K562 (cell line): ENCODE data around the gene CDIPT. TPM values are rescaled to one million over a fixed set of nuclear protein-coding genes. Genes with fewer than 3 reads are reported as not detected.

ENCODE experiments used
- ATAC-seq: fragments of 200-7000 bp; cut with Tn5 transposase; 3 replicates; pipeline ENCODE4 v1.9.1; 2020; ENCODE audit warnings: moderate library complexity
- BruUV-seq: library from RNA; stranded (reverse); fragments of 400-500 nt; replicated peaks from 2 replicates; lab custom pipeline; 2021; lab: Mats Ljungman, UMichigan
- CTCF ChIA-PET: fragments of 300-600 bp; formaldehyde crosslinking; extraction: SDS; loops from one replicate; lab custom pipeline; 2021; ENCODE audit warnings: low intra/inter-chr PET ratio; lab: Yijun Ruan, JAX
- POLR2A ChIA-PET: fragments of 300-600, 350-650 bp; sonication (Branson Sonifier 250); formaldehyde crosslinking; extraction: SDS; loops from one replicate; lab custom pipeline; 2021; ENCODE audit warnings: antibody characterized with exemption, inconsistent platforms; lab: Yijun Ruan, JAX
- DNase-seq, 4 experiments: peaks; one replicate each; pipeline versions ENCODE4 v3.0.0 to v3.0.0-alpha.2; 2011 to 2018; ENCODE audit warnings: low spot score in 3 of 4, mixed read lengths in 3 of 4; ENCODE audit errors: extremely low read depth in 1 of 4
- FAIRE-seq: peaks from 2 replicates; lab custom pipeline; 2011; peaks lifted over from hg19 to GRCh38; lab: Jason Lieb, UNC
- H2AFZ ChIP-seq: 2 replicates; pipeline ENCODE4 v1.6.0; 2011; ENCODE audit warnings: low read depth, low read length, control low read depth, inconsistent platforms
- H3K27ac ChIP-seq: fragments of 200-600 bp; 3 replicates; pipeline ENCODE4 v1.8.0; 2011; ENCODE audit warnings: low read depth, mild to moderate bottlenecking, control low read depth, inconsistent platforms, low read length, moderate library complexity, mixed read lengths; ENCODE audit errors: extremely low read depth
- H3K27me3 ChIP-seq, 2 experiments: fragments of 300-600 bp in 1 of 2; 2 replicates in 1 of 2; 3 replicates in 1 of 2; pipeline versions ENCODE4 v1.6.0 to v1.8.0; 2011; ENCODE audit warnings: inconsistent platforms in 2 of 2, low read length in 2 of 2, mild to moderate bottlenecking in 1 of 2, mixed read lengths in 1 of 2, moderate library complexity in 1 of 2; ENCODE audit not compliant: control insufficient read depth in 2 of 2, insufficient read depth in 2 of 2
- H3K36me3 ChIP-seq: fragments of 300-600 bp; 3 replicates; pipeline ENCODE4 v1.8.0; 2011; ENCODE audit warnings: mild to moderate bottlenecking, low read length, inconsistent platforms; ENCODE audit not compliant: control insufficient read depth, insufficient read depth
- H3K4me1 ChIP-seq, 2 experiments: fragments of 200-600 bp in 1 of 2; replicated peaks in 1 of 2; 2 replicates in 1 of 2; 3 replicates in 1 of 2; pipeline versions ENCODE4 v1.5.1 to v1.8.0; 2011; ENCODE audit warnings: inconsistent platforms in 2 of 2, low read length in 2 of 2, mild to moderate bottlenecking in 1 of 2, mixed read lengths in 1 of 2, moderate library complexity in 1 of 2; ENCODE audit not compliant: control insufficient read depth in 2 of 2, insufficient read depth in 2 of 2
- H3K4me2 ChIP-seq: 2 replicates; pipeline ENCODE4 v1.6.1; 2011; ENCODE audit warnings: low read length, control low read depth, inconsistent platforms, mixed read lengths; ENCODE audit not compliant: insufficient read depth
- H3K4me3 ChIP-seq: fragments of 200-600 bp; sonication (generic), shearing (Covaris generic); 2 replicates; pipeline ENCODE4 v1.5.1; 2016; ENCODE audit warnings: control low read depth, inconsistent platforms
- H3K79me2 ChIP-seq: fragments of 200-600 bp; 3 replicates; pipeline ENCODE4 v1.8.0; 2011; ENCODE audit warnings: low read length, inconsistent platforms; ENCODE audit not compliant: control insufficient read depth, insufficient read depth
- H3K9ac ChIP-seq, 2 experiments: 2 replicates each; pipeline versions ENCODE4 v1.6.0 to v1.6.1; 2011; ENCODE audit warnings: low read depth in 2 of 2, low read length in 2 of 2, control low read depth in 1 of 2, inconsistent platforms in 1 of 2, mild to moderate bottlenecking in 1 of 2, mixed read lengths in 1 of 2; ENCODE audit not compliant: insufficient read depth in 1 of 2
- H3K9me1 ChIP-seq: one replicate; pipeline ENCODE4 v1.6.0; 2011; ENCODE audit warnings: inconsistent platforms, mild to moderate bottlenecking, low read length, moderate library complexity; ENCODE audit not compliant: control insufficient read depth, insufficient read depth
- H3K9me3 ChIP-seq: replicated peaks from 2 replicates; pipeline ENCODE4 v1.5.1; 2011; ENCODE audit warnings: low read depth, low read length, inconsistent platforms; ENCODE audit not compliant: control insufficient read depth, insufficient read depth
- H4K20me1 ChIP-seq: replicated peaks from 2 replicates; pipeline ENCODE4 v1.6.1; 2011; ENCODE audit warnings: low read length, inconsistent platforms, mixed read lengths; ENCODE audit not compliant: control insufficient read depth, insufficient read depth
- ATF1 ChIP-seq, 2 experiments: fragments of 450-650 bp in 1 of 2; IDR thresholded peaks; 2 replicates each; pipeline ENCODE4 v1.6.1; 2016; ENCODE audit warnings: missing compliant biosample characterization in 1 of 2, missing genetic modification characterization in 1 of 2
- BCL6 ChIP-seq: fragments of 250-450 bp; sonication (Bioruptor Pico); IDR thresholded peaks from 2 replicates; pipeline ENCODE4 v1.4.0; 2020
- CBX2 ChIP-seq: fragments of 200-600 bp; sonication (generic); IDR thresholded peaks from one replicate; pipeline ENCODE4 v1.6.1; 2012; ENCODE audit warnings: mild to moderate bottlenecking, low read length, inconsistent platforms; ENCODE audit not compliant: insufficient read depth, poor library complexity, severe bottlenecking
- ELF2 ChIP-seq: fragments of 250-450 bp; sonication (Bioruptor Pico); IDR thresholded peaks from 2 replicates; pipeline ENCODE4 v1.5.0; 2021; ENCODE audit warnings: mild to moderate bottlenecking
- KLF13 ChIP-seq: fragments of 450-650 bp; IDR thresholded peaks from 2 replicates; pipeline ENCODE4 v1.6.1; 2016; ENCODE audit warnings: missing genetic modification characterization, low read depth, mild to moderate bottlenecking, missing compliant biosample characterization, moderate library complexity, borderline replicate concordance
- SNRNP70 ChIP-seq: fragments of 200-400 bp; formaldehyde crosslinking; optimal IDR thresholded peaks from 2 replicates; pipeline ENCODE3; 2017; ENCODE audit warnings: low read depth, low read length
- ZBTB7A ChIP-seq: IDR thresholded peaks from 2 replicates; pipeline ENCODE4 v1.6.1; 2011; ENCODE audit warnings: low read depth, mild to moderate bottlenecking, low read length, moderate library complexity, borderline replicate concordance; ENCODE audit not compliant: control insufficient read depth
- ZNF143 ChIP-seq: sonication (generic); formaldehyde crosslinking; IDR thresholded peaks from 2 replicates; pipeline ENCODE4 v1.9.0; 2022; ENCODE audit warnings: mild to moderate bottlenecking, missing genetic modification reagents
- WGBS: fragments of 100-300 bp; shearing (Covaris generic); methylation state at CpG from one replicate; pipeline ENCODE4 v1.1.6; 2016; ENCODE audit warnings: low coverage, mixed read lengths; ENCODE audit not compliant: insufficient coverage; ENCODE audit errors: missing lambda C conversion rate; 5-methylcytosine and 5-hydroxymethylcytosine counted together
- in situ Hi-C: fragments of 300-500 bp; cut with MboI; formaldehyde crosslinking; loops from 4 replicates; pipeline ENCODE4 v1.15.0; 2018; ENCODE audit warnings: inconsistent platforms, mixed read lengths
- intact Hi-C: fragments of 100-400 bp; cut with micrococcal nuclease; formaldehyde crosslinking; loops from 2 replicates; pipeline ENCODE4 v1.14.2; 2022
- polyA plus RNA-seq, 8 experiments: library from polyadenylated mRNA; depleted of rRNA in 4 of 8; stranded (reverse) in 5 of 8; unstranded in 3 of 8; fragments of >200 nt; fragmentation: Nextera tagmentation in 2 of 8; fragmentation: Illumina TruSeq in 1 of 8; extraction: Ambion mirVana in 2 of 8; extraction: Trizol in 1 of 8; gene quantifications; 2 replicates each; pipeline versions ENCODE4 v1.2.1 to v1.2.3, GENCODE V29; 2011 to 2014; ENCODE audit warnings: inconsistent platforms in 1 of 8, missing spikeins in 1 of 8
- total RNA-seq, 7 experiments: library from RNA; depleted of rRNA in 6 of 7; stranded (reverse); fragments of >200 nt in 6 of 7; fragmentation: Illumina TruSeq in 2 of 7; extraction: Trizol in 2 of 7; gene quantifications; 2 replicates each; pipeline versions ENCODE4 v1.2.1 to v1.2.3, GENCODE V29; 2011 to 2021; ENCODE audit warnings: low replicate concordance in 1 of 7
- TF ChIP-seq, protein P1 (sequence below): fragments of 450-650 bp; IDR thresholded peaks from 2 replicates; pipeline ENCODE4 v1.6.1; 2016
- TF ChIP-seq, protein P2 (sequence below), 3 experiments: fragments of 200-800 bp in 1 of 3; fragments of 250-450 bp in 1 of 3; fragments of 450-650 bp in 1 of 3; sonication (Bioruptor Pico) in 1 of 3; sonication (Bioruptor generic) in 1 of 3; formaldehyde crosslinking in 1 of 3; IDR thresholded peaks; 2 replicates each; pipeline versions ENCODE4 v1.6.1 to v1.8.0; 2016 to 2022; ENCODE audit warnings: mild to moderate bottlenecking in 2 of 3, missing genetic modification characterization in 2 of 3, missing compliant biosample characterization in 1 of 3, moderate library complexity in 1 of 3
- TF ChIP-seq, protein P3 (sequence below): sonication (generic); formaldehyde crosslinking; IDR thresholded peaks from 2 replicates; pipeline ENCODE4 v1.8.0; 2022; ENCODE audit warnings: mild to moderate bottlenecking, missing genetic modification reagents
- TF ChIP-seq, protein P4 (sequence below): sonication (generic); formaldehyde crosslinking; IDR thresholded peaks from 2 replicates; pipeline ENCODE4 v1.9.0; 2022; ENCODE audit warnings: mild to moderate bottlenecking, missing genetic modification reagents

Gene CDIPT
- total and polyA plus RNA-seq, 9 of the 15 experiments (the other 6 are each of a cell fraction or from before 2014, with no cell fraction given), result 1.3 to 37.0 (median 23.0) TPM

DNA sequence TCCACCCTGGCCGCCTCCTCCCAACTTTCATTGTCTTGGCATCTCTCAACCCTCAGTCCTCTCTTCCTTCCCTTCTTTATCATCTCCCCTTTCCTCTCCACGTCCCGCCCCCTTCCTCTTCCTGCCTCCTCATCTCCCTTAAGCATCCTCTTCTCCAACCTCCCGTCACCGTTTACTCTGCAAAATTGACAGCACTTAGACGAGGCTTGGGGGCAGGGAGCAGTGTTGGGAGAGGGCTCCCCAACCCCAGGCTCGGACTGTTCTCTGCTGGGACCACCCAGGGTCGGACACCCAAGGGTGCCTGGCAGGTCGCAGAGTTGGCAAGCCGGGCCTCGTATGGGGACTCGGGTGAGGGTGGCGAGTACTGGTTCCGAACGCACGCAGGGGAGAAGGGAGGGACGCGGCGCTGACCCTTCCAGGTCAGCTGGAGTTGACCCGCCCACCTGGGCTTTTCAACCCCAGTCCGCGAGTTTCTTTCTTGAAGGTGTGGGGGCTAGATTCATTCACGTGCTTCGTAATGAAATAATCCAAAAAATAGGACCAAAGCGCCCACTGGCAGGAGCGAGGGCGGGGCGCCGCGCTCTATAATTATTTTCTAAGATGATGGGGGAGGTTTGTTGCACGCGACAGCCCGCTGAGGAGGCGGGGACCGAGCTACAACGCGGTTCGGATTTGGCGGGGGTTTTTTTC, 47.8 kb downstream of the CDIPT start:
- Histone ChIP-seq H3K27me3 (no peaks in the 10 kb centered on the region), H3K27ac (peak overlapping the region; percentile 71; the same call in 2 of the 3 replicates), H3K79me2 (peaks cover 27% of the 10 kb centered on the region), H3K4me2 (peak overlapping the region; percentile 72), H3K4me3 (peak overlapping the region; percentile 68), H4K20me1 (peaks cover 9% of the 10 kb centered on the region; the same call in 1 of the 2 replicates), H2AFZ (peak overlapping the region; percentile 95), H3K9me1 (no peaks in the 10 kb centered on the region), H3K9ac (peak overlapping the region; percentile 62 to 88), H3K4me1 (peaks cover 30 to 73% of the 10 kb centered on the region in 2 experiments), H3K9me3 (no peaks in the 10 kb centered on the region), H3K36me3 (peaks cover 30% of the 10 kb centered on the region)
- FAIRE-seq, result peak; percentile 32
- ATAC-seq, result no peak
- ChIA-PET CTCF (interaction anchor here (0.7 to 1.9 kb wide), 2 partner anchors 115 to 208 kb away, joined by 5 read pairs; partner anchors contain the start of gene C16orf92), POLR2A (interaction anchor here (0.6 to 2.5 kb wide), 9 partner anchors 8 to 250 kb away, joined by 3 to 8 read pairs (median 4); partner anchors contain the start of gene MAZ)
- TSS peak; percentile 57 for BruUV-seq
- in situ Hi-C loops, result no loop called here
- 11% methylated on average over 32 of the region's 39 CpGs for WGBS
- intact Hi-C loops, result loop anchor here (5.0 to 10.0 kb wide), 2 partner anchors 113 to 210 kb away; partner anchors contain the start of gene C16orf92
- peak in 2 of 4 experiments; percentile 30 to 43 for DNase-seq
- TF ChIP-seq, protein P1, sequence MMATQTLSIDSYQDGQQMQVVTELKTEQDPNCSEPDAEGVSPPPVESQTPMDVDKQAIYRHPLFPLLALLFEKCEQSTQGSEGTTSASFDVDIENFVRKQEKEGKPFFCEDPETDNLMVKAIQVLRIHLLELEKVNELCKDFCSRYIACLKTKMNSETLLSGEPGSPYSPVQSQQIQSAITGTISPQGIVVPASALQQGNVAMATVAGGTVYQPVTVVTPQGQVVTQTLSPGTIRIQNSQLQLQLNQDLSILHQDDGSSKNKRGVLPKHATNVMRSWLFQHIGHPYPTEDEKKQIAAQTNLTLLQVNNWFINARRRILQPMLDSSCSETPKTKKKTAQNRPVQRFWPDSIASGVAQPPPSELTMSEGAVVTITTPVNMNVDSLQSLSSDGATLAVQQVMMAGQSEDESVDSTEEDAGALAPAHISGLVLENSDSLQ, result peak; percentile 44; the same call in 1 of the 2 replicates
- TF ChIP-seq ZBTB7A (peak; percentile 21; the same call in 1 of the 2 replicates), KLF13 (tag) (0 out of 2 replicates have a peak, but pooled peaks have one; percentile 11), ATF1 (CRISPR knock-in tag; IDR thresholded peaks at IDR 0.05) (no peak), ATF1 (tag; IDR thresholded peaks at IDR 0.05) (no peak), SNRNP70 (no peak), CBX2 (no peak), ZNF143 (CRISPR knock-in tag) (0 out of 2 replicates have a peak, but pooled peaks have one; percentile 36), BCL6 (CRISPR knock-in tag) (no peak), ELF2 (CRISPR knock-in tag) (no peak)
- TF ChIP-seq, protein P2, sequence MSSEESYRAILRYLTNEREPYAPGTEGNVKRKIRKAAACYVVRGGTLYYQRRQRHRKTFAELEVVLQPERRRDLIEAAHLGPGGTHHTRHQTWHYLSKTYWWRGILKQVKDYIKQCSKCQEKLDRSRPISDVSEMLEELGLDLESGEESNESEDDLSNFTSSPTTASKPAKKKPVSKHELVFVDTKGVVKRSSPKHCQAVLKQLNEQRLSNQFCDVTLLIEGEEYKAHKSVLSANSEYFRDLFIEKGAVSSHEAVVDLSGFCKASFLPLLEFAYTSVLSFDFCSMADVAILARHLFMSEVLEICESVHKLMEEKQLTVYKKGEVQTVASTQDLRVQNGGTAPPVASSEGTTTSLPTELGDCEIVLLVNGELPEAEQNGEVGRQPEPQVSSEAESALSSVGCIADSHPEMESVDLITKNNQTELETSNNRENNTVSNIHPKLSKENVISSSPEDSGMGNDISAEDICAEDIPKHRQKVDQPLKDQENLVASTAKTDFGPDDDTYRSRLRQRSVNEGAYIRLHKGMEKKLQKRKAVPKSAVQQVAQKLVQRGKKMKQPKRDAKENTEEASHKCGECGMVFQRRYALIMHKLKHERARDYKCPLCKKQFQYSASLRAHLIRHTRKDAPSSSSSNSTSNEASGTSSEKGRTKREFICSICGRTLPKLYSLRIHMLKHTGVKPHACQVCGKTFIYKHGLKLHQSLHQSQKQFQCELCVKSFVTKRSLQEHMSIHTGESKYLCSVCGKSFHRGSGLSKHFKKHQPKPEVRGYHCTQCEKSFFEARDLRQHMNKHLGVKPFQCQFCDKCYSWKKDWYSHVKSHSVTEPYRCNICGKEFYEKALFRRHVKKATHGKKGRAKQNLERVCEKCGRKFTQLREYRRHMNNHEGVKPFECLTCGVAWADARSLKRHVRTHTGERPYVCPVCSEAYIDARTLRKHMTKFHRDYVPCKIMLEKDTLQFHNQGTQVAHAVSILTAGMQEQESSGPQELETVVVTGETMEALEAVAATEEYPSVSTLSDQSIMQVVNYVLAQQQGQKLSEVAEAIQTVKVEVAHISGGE (CRISPR knock-in tag; IDR thresholded peaks at IDR 0.05), result no peak
- TF ChIP-seq, protein P3, sequence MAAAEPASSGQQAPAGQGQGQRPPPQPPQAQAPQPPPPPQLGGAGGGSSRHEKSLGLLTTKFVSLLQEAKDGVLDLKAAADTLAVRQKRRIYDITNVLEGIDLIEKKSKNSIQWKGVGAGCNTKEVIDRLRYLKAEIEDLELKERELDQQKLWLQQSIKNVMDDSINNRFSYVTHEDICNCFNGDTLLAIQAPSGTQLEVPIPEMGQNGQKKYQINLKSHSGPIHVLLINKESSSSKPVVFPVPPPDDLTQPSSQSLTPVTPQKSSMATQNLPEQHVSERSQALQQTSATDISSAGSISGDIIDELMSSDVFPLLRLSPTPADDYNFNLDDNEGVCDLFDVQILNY (CRISPR knock-in tag), result no peak
- TF ChIP-seq, protein P4, sequence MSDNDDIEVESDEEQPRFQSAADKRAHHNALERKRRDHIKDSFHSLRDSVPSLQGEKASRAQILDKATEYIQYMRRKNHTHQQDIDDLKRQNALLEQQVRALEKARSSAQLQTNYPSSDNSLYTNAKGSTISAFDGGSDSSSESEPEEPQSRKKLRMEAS (CRISPR knock-in tag), result no peak
